Measurements from ENCODE around the gene SRPK3.
A peak's percentile ranks its signal among the peaks of the same experiment; 100 is the strongest.

SRPK3 gene, protein sequence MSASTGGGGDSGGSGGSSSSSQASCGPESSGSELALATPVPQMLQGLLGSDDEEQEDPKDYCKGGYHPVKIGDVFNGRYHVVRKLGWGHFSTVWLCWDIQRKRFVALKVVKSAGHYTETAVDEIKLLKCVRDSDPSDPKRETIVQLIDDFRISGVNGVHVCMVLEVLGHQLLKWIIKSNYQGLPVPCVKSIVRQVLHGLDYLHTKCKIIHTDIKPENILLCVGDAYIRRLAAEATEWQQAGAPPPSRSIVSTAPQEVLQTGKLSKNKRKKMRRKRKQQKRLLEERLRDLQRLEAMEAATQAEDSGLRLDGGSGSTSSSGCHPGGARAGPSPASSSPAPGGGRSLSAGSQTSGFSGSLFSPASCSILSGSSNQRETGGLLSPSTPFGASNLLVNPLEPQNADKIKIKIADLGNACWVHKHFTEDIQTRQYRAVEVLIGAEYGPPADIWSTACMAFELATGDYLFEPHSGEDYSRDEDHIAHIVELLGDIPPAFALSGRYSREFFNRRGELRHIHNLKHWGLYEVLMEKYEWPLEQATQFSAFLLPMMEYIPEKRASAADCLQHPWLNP

DNA sequence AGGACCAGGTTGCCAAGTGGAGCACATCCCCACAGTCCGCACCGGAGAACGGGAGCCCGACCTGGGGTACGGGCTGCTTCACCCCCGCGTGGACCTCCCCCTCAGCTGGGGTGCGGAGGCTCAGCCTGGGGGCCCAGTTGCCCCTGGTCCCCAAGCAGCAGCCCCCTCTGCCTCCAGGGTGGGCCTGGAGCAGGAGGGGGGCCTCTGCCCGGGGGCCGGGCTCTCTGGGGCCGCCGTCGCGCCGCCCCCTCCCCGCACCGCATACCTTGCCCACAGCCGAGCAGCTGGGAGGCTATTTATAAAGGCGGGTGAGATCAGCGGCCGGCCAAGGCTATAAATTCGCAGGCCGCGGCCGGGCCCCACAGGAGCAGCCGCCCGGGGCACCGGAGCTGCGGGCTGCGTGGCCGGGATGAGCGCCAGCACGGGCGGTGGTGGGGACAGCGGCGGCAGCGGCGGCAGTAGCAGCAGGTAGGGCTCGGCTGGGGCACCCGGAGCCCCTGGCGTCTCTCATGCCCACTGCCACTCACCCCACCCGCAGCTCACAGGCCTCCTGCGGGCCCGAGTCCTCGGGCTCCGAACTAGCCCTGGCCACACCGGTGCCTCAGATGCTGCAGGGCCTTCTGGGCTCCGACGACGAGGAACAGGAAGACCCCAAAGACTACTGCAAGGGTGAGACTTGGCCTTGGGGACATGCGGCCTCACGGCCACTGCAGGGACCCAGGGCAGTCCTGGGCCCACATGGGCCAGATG, at the start of gene SRPK3:
SRPK3 (plus strand) TSS at position 364 of the 750 bp plus-strand sequence; CDS start at position 410, 46 bp downstream.
- TF ChIP-seq JUND (IDR thresholded peaks at IDR 0.05; ENCODE audit: low read depth) = no peak
- DNase-seq (ENCODE audit: low read depth in 1 of 2, low spot score in 1 of 2) = no peak
- in situ Hi-C loops (cut with HindIII; ENCODE audit: low pct_unique_long_range_greater_than_20kb, low sequenced_read_pairs) = no loop called here

DNA sequence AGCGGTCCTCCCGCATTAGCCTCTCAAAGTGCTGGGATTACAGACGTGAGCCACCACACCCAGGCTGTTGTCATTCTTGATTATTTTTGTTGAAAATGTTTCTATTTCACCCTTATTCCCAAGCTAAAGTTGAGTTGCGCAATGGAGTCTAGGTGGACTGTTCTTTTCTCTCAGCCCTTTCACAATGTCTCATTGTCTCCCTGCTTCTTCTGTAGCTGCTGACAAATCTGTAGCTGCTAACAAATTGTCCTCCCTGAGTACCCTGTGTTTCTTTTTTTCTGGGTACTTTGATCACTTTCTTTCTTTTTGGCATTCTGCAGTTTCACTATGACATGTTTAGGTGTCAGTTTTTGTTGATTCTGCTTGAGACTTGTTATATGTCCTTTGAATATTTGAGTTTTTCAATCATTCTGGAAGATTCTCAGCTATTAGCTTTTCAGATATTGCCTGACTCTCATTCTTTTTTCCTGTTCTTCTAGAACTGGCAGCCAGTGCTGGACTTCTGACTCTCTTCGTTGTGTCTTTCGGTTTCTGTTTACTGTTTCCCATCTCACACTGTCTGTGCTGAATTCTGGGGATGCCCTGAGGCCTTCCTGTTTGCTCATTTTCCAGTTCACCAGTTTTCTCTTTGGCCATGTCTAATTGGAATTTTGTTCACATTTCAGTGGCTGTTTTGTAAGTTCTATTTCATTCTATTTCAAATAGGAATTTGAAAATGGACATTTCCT, 49.6 kb upstream of the SRPK3 start:
- DNase-seq (ENCODE audit: low read depth in 1 of 2, low spot score in 1 of 2) = peak in 1 of 2 experiments; percentile 30
- no peak for TF ChIP-seq JUND (IDR thresholded peaks at IDR 0.05; ENCODE audit: low read depth)
- in situ Hi-C loops (cut with HindIII; ENCODE audit: low pct_unique_long_range_greater_than_20kb, low sequenced_read_pairs) = no loop called here

DNA sequence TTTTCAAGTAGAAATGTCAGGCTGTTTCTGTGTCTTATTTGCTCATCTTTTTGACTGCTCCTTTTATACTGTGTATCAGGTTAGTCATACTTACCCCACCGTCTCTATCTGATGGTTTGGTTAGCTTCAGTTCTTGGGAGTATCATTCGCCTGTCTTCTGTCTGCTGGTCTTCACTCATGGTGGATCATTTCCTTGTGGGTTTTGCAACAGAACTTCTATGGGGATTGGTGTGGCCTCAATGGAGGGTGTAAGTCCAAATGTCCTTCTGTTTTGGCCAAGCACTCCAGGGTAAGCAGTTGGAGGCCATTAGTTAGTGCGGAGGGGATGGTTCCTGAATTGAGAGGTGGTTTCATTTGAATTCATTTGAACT, 49.0 kb upstream of the SRPK3 start:
- DNase-seq (ENCODE audit: low read depth in 1 of 2, low spot score in 1 of 2) = no peak
- no peak for TF ChIP-seq JUND (IDR thresholded peaks at IDR 0.05; ENCODE audit: low read depth)
- in situ Hi-C loops (cut with HindIII; ENCODE audit: low pct_unique_long_range_greater_than_20kb, low sequenced_read_pairs) = no loop called here

DNA sequence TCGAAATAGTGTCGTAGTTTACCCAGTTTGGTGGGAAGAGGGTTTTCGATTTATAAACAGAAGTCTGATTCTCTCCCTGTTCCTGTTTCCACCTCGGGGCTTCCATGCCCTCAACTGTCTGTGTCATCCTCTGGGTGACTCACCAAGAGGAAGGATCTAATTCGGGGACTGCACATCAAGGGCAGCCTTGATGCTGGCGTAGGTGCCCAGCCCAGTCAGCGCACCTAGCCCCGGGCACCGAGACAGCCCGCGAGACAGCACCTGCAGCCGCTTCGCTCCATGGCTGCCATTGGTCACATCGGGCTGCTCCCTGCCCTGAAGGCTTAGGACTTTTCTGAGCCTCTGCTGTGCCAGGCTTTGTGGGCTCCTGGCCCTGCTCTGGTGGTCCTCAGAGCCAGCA, 48.4 kb upstream of the SRPK3 start:
- DNase-seq (ENCODE audit: low read depth in 1 of 2, low spot score in 1 of 2) = no peak
- in situ Hi-C loops (cut with HindIII; ENCODE audit: low pct_unique_long_range_greater_than_20kb, low sequenced_read_pairs) = no loop called here
- no peak for TF ChIP-seq JUND (IDR thresholded peaks at IDR 0.05; ENCODE audit: low read depth)

DNA sequence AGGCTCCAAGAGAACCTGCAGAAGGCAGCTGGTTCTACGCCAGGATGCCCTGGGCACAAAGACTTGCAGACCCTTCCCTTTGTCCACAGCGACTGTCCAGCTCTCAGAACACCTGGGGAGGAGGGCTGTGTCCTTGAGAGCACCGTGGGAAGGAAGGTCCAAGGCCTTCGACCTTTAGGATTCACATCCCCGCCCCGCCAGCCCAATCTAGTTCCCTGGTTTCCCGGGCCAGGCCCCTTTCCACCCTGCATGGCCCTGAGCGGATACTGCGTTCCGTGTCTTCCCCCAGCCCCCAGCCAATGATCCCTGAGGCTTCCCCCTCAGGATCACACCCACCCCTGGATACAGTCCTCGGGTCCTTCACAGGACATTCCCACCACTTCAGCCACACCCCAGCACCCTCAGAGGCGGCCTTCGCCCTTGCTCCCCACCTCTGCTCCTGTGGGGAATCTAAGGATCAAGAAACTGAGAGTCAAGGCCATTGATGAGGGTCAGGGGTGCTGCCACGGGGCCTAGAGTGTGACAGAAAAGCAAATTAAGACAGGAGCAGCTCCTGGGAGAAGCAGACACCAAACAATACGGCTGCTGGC, 47.1 kb upstream of the SRPK3 start:
- TF ChIP-seq JUND (IDR thresholded peaks at IDR 0.05; ENCODE audit: low read depth) = no peak
- in situ Hi-C loops (cut with HindIII; ENCODE audit: low pct_unique_long_range_greater_than_20kb, low sequenced_read_pairs) = no loop called here
- no peak for DNase-seq (ENCODE audit: low read depth in 1 of 2, low spot score in 1 of 2)

DNA sequence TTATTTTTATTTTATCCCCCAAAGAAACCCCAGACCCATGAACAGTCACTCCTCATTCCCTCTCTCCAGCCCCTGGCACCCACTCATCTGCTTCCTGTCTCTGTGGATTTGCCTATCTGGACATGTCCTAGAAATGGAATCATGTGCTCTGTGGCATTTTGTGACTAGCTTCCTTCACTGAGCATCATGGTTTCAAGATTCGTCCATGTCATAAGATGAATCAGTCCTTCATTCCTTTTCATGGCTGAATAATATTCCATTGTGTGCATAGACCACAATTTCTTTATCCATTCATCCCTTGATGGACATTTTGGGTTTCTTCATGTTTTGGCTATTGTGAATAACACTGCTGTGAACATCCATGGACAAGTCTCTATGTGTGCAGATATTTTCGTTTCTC, 46.0 kb upstream of the SRPK3 start:
- DNase-seq (ENCODE audit: low read depth in 1 of 2, low spot score in 1 of 2) = no peak
- TF ChIP-seq JUND (IDR thresholded peaks at IDR 0.05; ENCODE audit: low read depth) = no peak
- in situ Hi-C loops (cut with HindIII; ENCODE audit: low pct_unique_long_range_greater_than_20kb, low sequenced_read_pairs) = no loop called here

DNA sequence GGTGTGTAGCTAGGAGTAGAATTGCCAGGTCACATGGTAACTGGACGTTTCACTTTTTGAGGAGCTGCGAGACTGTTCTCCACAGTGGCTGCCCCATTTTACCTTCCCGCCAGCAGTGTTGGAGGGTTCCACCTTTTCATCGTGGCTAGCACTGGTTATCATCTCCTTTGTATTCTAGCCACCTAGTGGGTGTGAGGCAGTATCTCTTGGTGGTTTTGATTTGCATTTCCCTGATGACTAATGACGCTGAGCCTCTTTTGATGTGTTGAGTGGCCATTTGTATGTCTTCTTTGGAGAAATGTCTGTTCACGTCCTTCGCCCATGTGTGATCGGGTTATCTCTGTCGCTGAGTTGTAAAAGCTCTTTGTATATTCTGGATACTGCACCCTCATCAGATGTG, 45.6 kb upstream of the SRPK3 start:
- no peak for DNase-seq (ENCODE audit: low read depth in 1 of 2, low spot score in 1 of 2)
- no peak for TF ChIP-seq JUND (IDR thresholded peaks at IDR 0.05; ENCODE audit: low read depth)
- in situ Hi-C loops (cut with HindIII; ENCODE audit: low pct_unique_long_range_greater_than_20kb, low sequenced_read_pairs) = no loop called here

DNA sequence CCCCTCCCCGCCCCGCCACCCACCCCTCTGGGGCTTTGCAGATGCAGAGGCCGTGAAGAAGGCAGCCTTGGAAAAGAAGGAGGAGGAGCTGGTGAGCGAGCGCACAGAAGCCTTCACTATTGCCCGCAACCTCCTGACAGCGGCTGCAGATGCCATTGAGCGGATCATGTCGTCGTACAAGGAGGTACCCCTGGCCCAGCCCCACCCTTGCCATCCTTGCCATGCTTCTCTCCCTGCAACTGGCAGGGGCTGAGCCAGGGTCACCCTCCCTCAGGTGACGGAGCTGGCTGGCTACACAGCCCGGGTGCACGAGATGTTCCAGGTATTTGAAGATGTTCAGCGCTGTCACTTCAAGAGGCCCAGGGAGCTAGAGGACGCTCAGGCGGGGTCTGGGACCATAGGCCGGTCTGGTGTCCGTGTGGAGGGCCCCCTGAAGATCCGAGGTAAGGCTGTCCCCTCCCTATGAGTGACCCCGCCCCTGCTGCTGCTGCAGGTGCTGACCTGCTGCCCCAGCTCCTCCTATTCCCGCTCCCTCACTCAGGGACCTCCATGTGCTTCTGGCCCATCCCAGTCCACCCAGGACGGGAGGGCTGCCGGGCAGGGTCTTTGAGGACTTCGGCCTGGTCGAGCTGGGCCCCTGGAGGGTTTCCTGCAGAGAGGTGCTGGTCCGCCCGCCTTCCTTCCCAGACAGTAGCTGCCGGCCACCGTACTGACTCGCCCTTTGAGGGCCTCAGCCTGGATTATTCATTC, 44.6 kb upstream of the SRPK3 start:
- in situ Hi-C loops (cut with HindIII; ENCODE audit: low pct_unique_long_range_greater_than_20kb, low sequenced_read_pairs) = no loop called here
- DNase-seq (ENCODE audit: low read depth in 1 of 2, low spot score in 1 of 2) = no peak
- TF ChIP-seq JUND (IDR thresholded peaks at IDR 0.05; ENCODE audit: low read depth) = no peak

DNA sequence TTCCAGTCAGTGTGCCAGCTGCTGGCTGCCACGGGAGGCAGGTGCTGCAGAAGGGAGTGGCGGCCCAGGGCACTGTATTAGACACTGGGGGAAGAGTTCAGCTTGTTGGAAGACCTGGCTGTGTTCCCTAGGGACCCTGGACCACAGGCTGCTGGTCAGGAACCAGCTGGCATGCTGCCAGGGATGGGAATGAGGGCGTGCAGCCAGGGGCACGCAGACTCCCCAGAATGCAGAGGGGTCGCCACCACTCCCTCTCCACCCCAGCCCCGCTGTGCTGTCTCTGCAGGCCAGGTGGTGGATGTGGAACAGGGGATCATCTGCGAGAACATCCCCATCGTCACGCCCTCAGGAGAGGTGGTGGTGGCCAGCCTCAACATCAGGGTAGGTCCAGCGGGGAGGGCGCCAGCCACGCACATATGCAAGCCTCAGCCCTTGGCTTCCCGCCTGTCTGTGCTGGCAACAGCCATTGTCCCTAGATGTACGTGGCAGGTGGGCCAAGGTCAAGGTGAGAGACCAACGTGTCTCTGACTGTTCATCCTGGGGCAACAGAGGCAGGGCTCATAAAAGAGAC, 43.9 kb upstream of the SRPK3 start:
- in situ Hi-C loops (cut with HindIII; ENCODE audit: low pct_unique_long_range_greater_than_20kb, low sequenced_read_pairs) = no loop called here
- TF ChIP-seq JUND (IDR thresholded peaks at IDR 0.05; ENCODE audit: low read depth) = no peak
- DNase-seq (ENCODE audit: low read depth in 1 of 2, low spot score in 1 of 2) = no peak

DNA sequence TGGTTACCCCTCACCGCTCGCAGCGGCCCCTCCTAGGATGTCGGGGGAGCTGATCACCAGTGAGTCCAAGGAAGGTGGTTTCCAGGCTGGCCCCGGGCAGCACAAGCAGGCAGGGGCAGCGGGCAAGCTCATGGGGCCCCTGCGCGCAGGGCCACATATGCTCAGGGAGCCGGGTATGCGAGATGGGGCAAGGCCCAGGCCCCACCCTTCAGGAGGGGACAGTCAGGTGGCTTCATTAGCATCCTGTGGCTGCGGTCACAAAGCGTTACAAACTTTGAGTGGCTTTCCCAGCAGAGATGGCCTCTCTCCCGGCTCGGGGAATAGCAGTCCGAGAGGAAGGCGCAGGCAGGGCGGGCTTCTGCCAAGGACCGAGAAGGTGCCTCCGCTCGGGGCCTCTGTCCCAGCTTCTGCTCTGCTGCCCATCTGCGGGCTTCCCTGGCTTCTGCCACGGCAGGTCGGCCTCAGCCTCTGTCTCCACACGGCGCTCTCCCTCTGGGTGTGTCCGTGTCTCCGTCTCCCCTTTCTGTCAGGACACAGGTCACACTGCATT, 42.7 kb upstream of the SRPK3 start:
- no peak for DNase-seq (ENCODE audit: low read depth in 1 of 2, low spot score in 1 of 2)
- TF ChIP-seq JUND (IDR thresholded peaks at IDR 0.05; ENCODE audit: low read depth) = no peak
- in situ Hi-C loops (cut with HindIII; ENCODE audit: low pct_unique_long_range_greater_than_20kb, low sequenced_read_pairs) = no loop called here

Data from T47D (cell line).